ENCODE measurements around the gene DCLK1.

Gene DCLK1

GRCh38 chr13:35780613-35781012 lies 350.6 kb downstream of the DCLK1 start:
- DNase-seq: no peak

- DNase-seq: no peak
These were observed 359.3 kb downstream of the DCLK1 start for GRCh38 chr13:35771898-35772297.

GRCh38 chr13:35770756-35771297 lies 360.4 kb downstream of the DCLK1 start:
- DNase-seq: no peak

- no peak for DNase-seq
These were observed 361.4 kb downstream of the DCLK1 start for GRCh38 chr13:35769812-35770211.

- no peak for DNase-seq
These were observed 362.6 kb downstream of the DCLK1 start for GRCh38 chr13:35768551-35768950.

- DNase-seq: no peak
These were observed 363.1 kb downstream of the DCLK1 start for GRCh38 chr13:35768073-35768472.

GRCh38 chr13:35767256-35767976 lies 363.8 kb downstream of the DCLK1 start:
- DNase-seq: no peak

GRCh38 chr13:35766663-35767062 lies 364.5 kb downstream of the DCLK1 start:
- no peak for DNase-seq

- no peak for DNase-seq
These were observed 365.2 kb downstream of the DCLK1 start for GRCh38 chr13:35765941-35766340.

- DNase-seq: no peak
These were observed 365.8 kb downstream of the DCLK1 start for GRCh38 chr13:35765366-35765765.

GRCh38 chr13:35764326-35765015 lies 366.7 kb downstream of the DCLK1 start:
- no peak for DNase-seq

GRCh38 chr13:35763782-35764123 lies 367.4 kb downstream of the DCLK1 start:
- no peak for DNase-seq

- DNase-seq: no peak
These were observed 368.0 kb downstream of the DCLK1 start for GRCh38 chr13:35763060-35763781.

- no peak for DNase-seq
These were observed 369.5 kb downstream of the DCLK1 start for GRCh38 chr13:35761440-35762252.

- DNase-seq: no peak
These were observed 370.4 kb downstream of the DCLK1 start for GRCh38 chr13:35760735-35761281.

GRCh38 chr13:35747594-35747993 lies 383.6 kb downstream of the DCLK1 start:
- DNase-seq: no peak

GRCh38 chr13:35744566-35745178 lies 386.5 kb downstream of the DCLK1 start:
- no peak for DNase-seq

GRCh38 chr13:35744144-35744543 lies 387.0 kb downstream of the DCLK1 start:
- DNase-seq: no peak

GRCh38 chr13:35743165-35743564 lies 388.0 kb downstream of the DCLK1 start:
- DNase-seq: no peak

- DNase-seq: no peak
These were observed 389.5 kb downstream of the DCLK1 start for GRCh38 chr13:35741657-35742056.

GRCh38 chr13:35736876-35737275 lies 394.3 kb downstream of the DCLK1 start:
- no peak for DNase-seq

GRCh38 chr13:35733827-35734226 lies 397.4 kb downstream of the DCLK1 start:
- no peak for DNase-seq

All from activated gamma-delta T cell treated with Interleukin-2 at 50 U/mL for 16 hours (primary cell).